ENCODE results near the gene MYO18B.

DNA sequence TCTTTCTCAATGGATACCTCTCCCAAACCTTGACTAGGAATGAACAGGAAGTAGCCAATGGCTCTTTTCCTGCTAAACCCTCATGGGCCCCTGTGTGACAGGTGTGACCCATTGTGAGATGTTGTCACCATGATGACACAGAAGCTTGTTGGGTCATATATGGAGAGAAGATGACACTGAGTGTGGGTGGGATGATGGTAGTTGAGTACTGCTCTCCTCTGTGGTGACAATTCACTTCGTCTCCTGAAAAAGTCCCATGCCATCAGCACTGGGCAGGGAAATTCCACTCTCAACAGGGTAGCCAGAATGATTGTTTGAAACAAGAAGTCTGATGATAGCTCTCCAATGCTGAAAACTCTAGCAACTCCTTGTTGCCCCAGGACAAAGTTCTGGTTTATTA, 333.3 kb downstream of the MYO18B start:
- TF ChIP-seq, protein P1, sequence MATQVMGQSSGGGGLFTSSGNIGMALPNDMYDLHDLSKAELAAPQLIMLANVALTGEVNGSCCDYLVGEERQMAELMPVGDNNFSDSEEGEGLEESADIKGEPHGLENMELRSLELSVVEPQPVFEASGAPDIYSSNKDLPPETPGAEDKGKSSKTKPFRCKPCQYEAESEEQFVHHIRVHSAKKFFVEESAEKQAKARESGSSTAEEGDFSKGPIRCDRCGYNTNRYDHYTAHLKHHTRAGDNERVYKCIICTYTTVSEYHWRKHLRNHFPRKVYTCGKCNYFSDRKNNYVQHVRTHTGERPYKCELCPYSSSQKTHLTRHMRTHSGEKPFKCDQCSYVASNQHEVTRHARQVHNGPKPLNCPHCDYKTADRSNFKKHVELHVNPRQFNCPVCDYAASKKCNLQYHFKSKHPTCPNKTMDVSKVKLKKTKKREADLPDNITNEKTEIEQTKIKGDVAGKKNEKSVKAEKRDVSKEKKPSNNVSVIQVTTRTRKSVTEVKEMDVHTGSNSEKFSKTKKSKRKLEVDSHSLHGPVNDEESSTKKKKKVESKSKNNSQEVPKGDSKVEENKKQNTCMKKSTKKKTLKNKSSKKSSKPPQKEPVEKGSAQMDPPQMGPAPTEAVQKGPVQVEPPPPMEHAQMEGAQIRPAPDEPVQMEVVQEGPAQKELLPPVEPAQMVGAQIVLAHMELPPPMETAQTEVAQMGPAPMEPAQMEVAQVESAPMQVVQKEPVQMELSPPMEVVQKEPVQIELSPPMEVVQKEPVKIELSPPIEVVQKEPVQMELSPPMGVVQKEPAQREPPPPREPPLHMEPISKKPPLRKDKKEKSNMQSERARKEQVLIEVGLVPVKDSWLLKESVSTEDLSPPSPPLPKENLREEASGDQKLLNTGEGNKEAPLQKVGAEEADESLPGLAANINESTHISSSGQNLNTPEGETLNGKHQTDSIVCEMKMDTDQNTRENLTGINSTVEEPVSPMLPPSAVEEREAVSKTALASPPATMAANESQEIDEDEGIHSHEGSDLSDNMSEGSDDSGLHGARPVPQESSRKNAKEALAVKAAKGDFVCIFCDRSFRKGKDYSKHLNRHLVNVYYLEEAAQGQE (IDR thresholded peaks at IDR 0.05; ENCODE audit: insufficient read depth in 1 of 2, low read depth in 2 of 2, low read length in 2 of 2), result no peak
- no peak for TF ChIP-seq POLR2AphosphoS5 (IDR thresholded peaks at IDR 0.05; ENCODE audit: low read depth, low read length)
- TF ChIP-seq TAF1 (IDR thresholded peaks at IDR 0.05; ENCODE audit: borderline replicate concordance, insufficient read depth, low read length), result no peak
- no peak for TF ChIP-seq SIN3A (IDR thresholded peaks at IDR 0.05; ENCODE audit: borderline replicate concordance, insufficient read depth, low read length)
- TF ChIP-seq FOXP2 (optimal IDR thresholded peaks at IDR 0.05; ENCODE audit: borderline replicate concordance, extremely low read depth, extremely low read length, insufficient read depth), result no peak

All from PFSK-1 (cell line).